ENCODE measurements around the gene TECTB.

GRCh38 chr10:112347709-112348671 is 64.8 kb downstream of the TECTB start:
- TF ChIP-seq CTCF (IDR thresholded peaks at IDR 0.05) (no peak), POLR2A (IDR thresholded peaks at IDR 0.05) (no peak)

Data from heart left ventricle (tissue), 13 donors.